ENCODE results near the gene STIM2.
"Not testable (repeated sequence)": the region's sequence is repeated elsewhere in the genome, so short reads cannot be mapped to it uniquely, and the experiment has no call there.

The STIM2 gene

DNA sequence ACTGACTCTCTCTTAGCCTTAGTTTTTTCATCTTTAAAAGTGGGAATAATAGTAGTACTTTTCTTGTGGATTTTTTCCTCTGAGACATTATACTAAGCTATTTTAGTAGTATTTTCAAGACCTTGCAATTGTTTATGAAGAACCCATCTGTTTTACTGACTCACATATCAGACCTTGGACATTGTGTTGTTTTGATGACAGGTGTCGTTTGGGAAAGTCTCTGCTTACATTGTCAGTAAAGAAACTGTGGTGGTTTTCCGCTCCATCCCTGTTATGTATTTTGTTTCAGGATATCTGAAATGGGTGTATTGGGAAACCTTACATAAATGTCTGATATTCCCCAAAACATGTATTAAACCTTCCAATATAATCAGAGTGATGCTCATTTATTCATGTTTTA lies 92.2 kb downstream of the STIM2 start:
- H3K4me1 ChIP-seq = peaks cover 6% of the 10 kb centered on the region; the same call in 1 of the 2 replicates
- no peaks in the 10 kb centered on the region for H3K27me3 ChIP-seq
- peaks cover 48% of the 10 kb centered on the region for H4K20me1 ChIP-seq
- H3K9me3 ChIP-seq = peaks cover 33% of the 10 kb centered on the region
- no peak overlapping the region for H3K27ac ChIP-seq
- H3K36me3 ChIP-seq = peaks cover 42% of the 10 kb centered on the region
- no peak for TF ChIP-seq Cebpa-rat (IDR thresholded peaks at IDR 0.05)
- no peak overlapping the region for H3K4me2 ChIP-seq
- no peak overlapping the region for H3K4me3 ChIP-seq
- H3K9ac ChIP-seq = no peak overlapping the region

- H3K9ac ChIP-seq = no peak overlapping the region
- H3K36me3 ChIP-seq = peaks cover 38% of the 10 kb centered on the region
- H3K4me1 ChIP-seq = 0 out of 2 replicates have a peak, but pooled peaks cover 6% of the 10 kb centered on the region
- no peak overlapping the region for H3K4me3 ChIP-seq
- H3K27me3 ChIP-seq = no peaks in the 10 kb centered on the region
- H3K4me2 ChIP-seq = no peak overlapping the region
- peaks cover 43% of the 10 kb centered on the region for H4K20me1 ChIP-seq
- TF ChIP-seq Cebpa-rat (IDR thresholded peaks at IDR 0.05) = no peak
- H3K9me3 ChIP-seq = peaks cover 28% of the 10 kb centered on the region
- H3K27ac ChIP-seq = no peak overlapping the region
These were observed 92.7 kb downstream of the STIM2 start for GRCh38 chr4:26953366-26953765.

- peaks cover 42% of the 10 kb centered on the region for H3K36me3 ChIP-seq
- no peak overlapping the region for H3K27ac ChIP-seq
These were observed 93.3 kb downstream of the STIM2 start for GRCh38 chr4:26953770-26954423.

DNA sequence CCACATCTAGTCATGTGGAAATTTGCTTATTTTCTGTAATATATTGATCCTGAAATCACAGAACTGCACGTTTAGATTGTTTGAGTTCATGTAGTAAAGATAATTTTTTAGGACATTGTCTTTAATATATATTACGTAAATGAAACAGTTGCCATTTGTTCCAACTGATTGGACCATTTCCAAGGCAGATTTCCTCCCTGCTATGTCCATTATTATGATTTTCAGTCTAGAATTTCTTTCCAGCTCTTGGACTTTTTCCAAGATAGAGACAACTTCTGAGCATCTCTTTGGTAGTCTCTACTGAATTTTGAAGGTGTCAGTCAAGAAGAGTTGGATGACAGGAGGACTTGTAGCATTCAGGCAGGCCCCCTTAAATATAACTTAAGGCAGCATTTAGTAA lies 94.6 kb downstream of the STIM2 start:
- no peak overlapping the region for H3K27ac ChIP-seq
- H3K4me3 ChIP-seq = no peak overlapping the region
- peaks cover 49% of the 10 kb centered on the region for H3K36me3 ChIP-seq
- H3K9me3 ChIP-seq = peaks cover 15% of the 10 kb centered on the region
- TF ChIP-seq Cebpa-rat (IDR thresholded peaks at IDR 0.05) = no peak
- H3K4me2 ChIP-seq = no peak overlapping the region
- no peaks in the 10 kb centered on the region for H3K27me3 ChIP-seq
- H4K20me1 ChIP-seq = peaks cover 48% of the 10 kb centered on the region
- no peak overlapping the region for H3K9ac ChIP-seq
- H3K4me1 ChIP-seq = 0 out of 2 replicates have a peak, but pooled peaks cover 6% of the 10 kb centered on the region

More at GRCh38 chr4:26953770-26954423, 93.3 kb downstream of the STIM2 start:
- Histone ChIP-seq H3K9me3 (peaks cover 25% of the 10 kb centered on the region), H3K9ac (no peak overlapping the region), H3K27me3 (no peaks in the 10 kb centered on the region), H4K20me1 (peaks cover 42% of the 10 kb centered on the region), H3K4me1 (0 out of 2 replicates have a peak, but pooled peaks cover 6% of the 10 kb centered on the region), H3K4me2 (no peak overlapping the region), H3K4me3 (no peak overlapping the region)
- no peak for TF ChIP-seq Cebpa-rat (IDR thresholded peaks at IDR 0.05)

- no peak for TF ChIP-seq Cebpa-rat (IDR thresholded peaks at IDR 0.05)
- H3K27ac ChIP-seq = no peak overlapping the region
These were observed 98.4 kb downstream of the STIM2 start for GRCh38 chr4:26958925-26959653.

DNA sequence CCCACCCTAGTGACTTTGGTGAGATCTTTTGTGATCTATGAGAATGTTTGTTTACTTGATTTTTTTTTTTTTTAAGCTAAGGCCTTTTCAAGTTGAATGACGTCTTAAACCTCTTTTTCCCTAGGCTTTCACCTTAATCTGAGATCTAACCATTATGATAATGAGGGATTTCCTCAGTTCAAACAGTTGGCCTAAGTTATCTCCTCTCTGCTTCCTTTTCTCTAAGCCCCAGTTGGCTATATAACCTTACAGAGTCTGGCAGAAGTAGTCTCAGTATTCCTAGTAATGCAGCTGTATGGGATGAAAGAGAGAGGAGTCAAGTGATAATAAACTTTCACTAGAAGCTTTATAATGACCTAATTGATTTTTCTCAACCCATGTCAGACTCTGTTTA lies 99.0 kb downstream of the STIM2 start:
- Histone ChIP-seq H3K9me3 (no peaks in the 10 kb centered on the region), H3K4me1 (no peaks in the 10 kb centered on the region), H3K27me3 (no peaks in the 10 kb centered on the region), H3K27ac (no peak overlapping the region), H3K4me2 (no peak overlapping the region), H3K9ac (no peak overlapping the region), H4K20me1 (peaks cover 53% of the 10 kb centered on the region), H3K36me3 (peaks cover 56% of the 10 kb centered on the region), H3K4me3 (no peak overlapping the region)
- TF ChIP-seq Cebpa-rat (IDR thresholded peaks at IDR 0.05) = no peak

More at GRCh38 chr4:26958925-26959653, 98.4 kb downstream of the STIM2 start:
- no peak overlapping the region for H3K9ac ChIP-seq
- no peak overlapping the region for H3K4me2 ChIP-seq
- H3K36me3 ChIP-seq = peaks cover 52% of the 10 kb centered on the region
- peaks cover 50% of the 10 kb centered on the region for H4K20me1 ChIP-seq
- no peaks in the 10 kb centered on the region for H3K27me3 ChIP-seq
- H3K4me1 ChIP-seq = no peaks in the 10 kb centered on the region
- H3K4me3 ChIP-seq = no peak overlapping the region
- no peaks in the 10 kb centered on the region for H3K9me3 ChIP-seq

DNA sequence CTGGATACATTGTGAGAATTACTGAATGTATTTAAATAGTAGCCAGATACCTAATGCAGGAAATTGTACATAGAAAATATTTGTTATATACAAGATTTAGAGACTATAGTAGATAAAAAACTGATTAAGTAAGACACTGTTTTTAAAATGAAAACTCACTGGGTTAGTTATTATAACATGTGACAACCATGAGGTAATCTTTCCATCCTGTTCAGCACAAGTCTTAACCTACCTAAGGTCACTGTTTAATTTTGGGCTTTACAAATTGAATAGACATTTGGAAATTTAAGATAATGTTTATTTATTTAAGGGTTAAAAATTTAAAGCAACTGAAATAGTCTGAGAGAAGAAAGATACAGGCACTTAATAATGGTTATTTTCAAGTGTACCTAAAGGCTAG lies 102.1 kb downstream of the STIM2 start:
- H3K4me1 ChIP-seq = no peaks in the 10 kb centered on the region
- TF ChIP-seq Cebpa-rat (IDR thresholded peaks at IDR 0.05) = no peak
- no peak overlapping the region for H3K27ac ChIP-seq
- H3K4me2 ChIP-seq = no peak overlapping the region
- H3K9me3 ChIP-seq = 0 out of 2 replicates have a peak, but pooled peaks cover 1% of the 10 kb centered on the region
- no peak overlapping the region for H3K9ac ChIP-seq
- H4K20me1 ChIP-seq = peaks cover 42% of the 10 kb centered on the region
- H3K36me3 ChIP-seq = peaks cover 58% of the 10 kb centered on the region
- no peak overlapping the region for H3K4me3 ChIP-seq
- no peaks in the 10 kb centered on the region for H3K27me3 ChIP-seq

DNA sequence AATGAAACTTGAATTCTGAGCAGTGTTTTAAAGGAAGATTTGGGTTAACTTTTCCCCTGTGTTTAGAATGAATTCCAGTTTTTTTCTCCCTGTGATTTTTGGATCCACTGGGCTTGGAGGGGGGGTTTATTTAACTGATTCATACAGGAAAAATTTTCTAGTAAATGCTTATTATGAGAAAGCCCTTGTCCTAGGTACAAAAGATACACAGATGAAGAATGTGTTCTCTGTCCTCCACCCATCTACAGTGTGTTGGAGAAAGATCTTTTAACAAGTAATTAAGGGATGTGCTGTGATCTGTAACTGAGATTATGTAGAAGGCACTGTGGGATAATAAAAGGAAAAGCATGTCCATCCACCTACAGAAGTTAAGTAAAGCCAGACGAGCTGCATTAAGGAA lies 103.9 kb downstream of the STIM2 start:
- H3K4me3 ChIP-seq = no peak overlapping the region
- H3K27ac ChIP-seq = no peak overlapping the region
- H3K4me1 ChIP-seq = no peaks in the 10 kb centered on the region
- H3K36me3 ChIP-seq = peaks cover 61% of the 10 kb centered on the region
- H3K9ac ChIP-seq = no peak overlapping the region
- H3K9me3 ChIP-seq = peaks cover 15% of the 10 kb centered on the region
- no peaks in the 10 kb centered on the region for H3K27me3 ChIP-seq
- TF ChIP-seq Cebpa-rat (IDR thresholded peaks at IDR 0.05) = no peak
- H4K20me1 ChIP-seq = peaks cover 44% of the 10 kb centered on the region
- H3K4me2 ChIP-seq = no peak overlapping the region

- H3K4me3 ChIP-seq = no peak overlapping the region
- H3K9ac ChIP-seq = no peak overlapping the region
- no peak overlapping the region for H3K4me2 ChIP-seq
- H3K27me3 ChIP-seq = no peaks in the 10 kb centered on the region
- H3K36me3 ChIP-seq = peaks cover 58% of the 10 kb centered on the region
- no peak overlapping the region for H3K27ac ChIP-seq
- TF ChIP-seq Cebpa-rat (IDR thresholded peaks at IDR 0.05) = no peak
- no peaks in the 10 kb centered on the region for H3K4me1 ChIP-seq
- peaks cover 39% of the 10 kb centered on the region for H4K20me1 ChIP-seq
- H3K9me3 ChIP-seq = peaks cover 17% of the 10 kb centered on the region
These were observed 104.4 kb downstream of the STIM2 start for GRCh38 chr4:26964994-26965393.

DNA sequence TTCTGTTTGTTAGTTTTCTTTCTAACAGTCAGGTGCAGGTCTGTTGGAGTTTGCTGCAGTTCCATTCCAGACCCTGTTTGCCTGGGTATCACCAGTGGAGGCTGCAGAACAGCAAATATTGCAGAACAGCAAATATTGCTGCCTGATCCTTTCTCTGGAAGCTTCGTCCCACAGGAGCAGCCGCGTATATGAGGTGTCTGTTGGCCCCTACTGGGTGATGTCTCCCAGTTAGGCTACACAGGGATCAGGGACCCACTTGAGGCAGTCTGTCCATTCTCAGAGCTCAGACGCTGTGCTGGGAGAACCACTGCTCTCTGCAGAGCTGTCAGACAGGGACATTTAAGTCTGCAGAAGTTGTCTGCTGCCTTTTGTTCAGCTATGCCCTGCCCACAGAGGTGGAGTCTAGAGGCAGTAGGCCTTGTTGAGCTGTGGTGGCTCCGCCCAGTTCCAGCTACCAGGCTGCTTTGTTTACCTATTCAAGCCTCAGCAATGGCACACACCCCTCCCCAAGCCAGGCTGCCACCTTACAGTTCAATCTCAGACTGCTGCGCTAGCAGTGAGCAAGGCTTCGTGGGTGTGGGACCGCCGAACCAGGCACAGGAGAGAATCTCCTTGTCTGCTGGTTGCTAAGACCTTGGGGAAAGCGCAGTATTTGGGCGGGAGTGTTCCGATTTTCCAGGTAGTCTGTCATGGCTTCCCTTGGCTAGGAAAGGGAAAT lies 115.0 kb downstream of the STIM2 start:
- not testable (repeated sequence) for H3K4me3 ChIP-seq, H3K27me3 ChIP-seq, H3K4me2 ChIP-seq, H3K4me1 ChIP-seq, H3K9ac ChIP-seq, H3K27ac ChIP-seq
- H3K36me3 ChIP-seq = peaks cover 50% of the 10 kb centered on the region
- H3K9me3 ChIP-seq = peaks cover 44% of the 10 kb centered on the region
- H4K20me1 ChIP-seq = peaks cover 61% of the 10 kb centered on the region
